Hepatocyte (in vitro differentiated cells): ENCODE results near the gene SPATS2. TPM values are rescaled to one million over a fixed set of nuclear protein-coding genes. Genes with fewer than 3 reads are reported as not detected.

Source experiments
- DNase-seq: peaks from one replicate; pipeline ENCODE4 v3.0.0-alpha.2; 2016; ENCODE audit warnings: low spot score
- H2AFZ ChIP-seq: fragments of 200-600 bp; sonication (generic); 2 replicates; pipeline ENCODE4 v1.6.0; 2016; ENCODE audit warnings: antibody characterized with exemption, mild to moderate bottlenecking
- H3K27ac ChIP-seq: fragments of 200-600 bp; sonication (generic); 2 replicates; pipeline ENCODE4 v1.5.1; 2016; ENCODE audit warnings: mild to moderate bottlenecking
- H3K27me3 ChIP-seq: fragments of 200-600 bp; sonication (generic); 2 replicates; pipeline ENCODE4 v1.6.1; 2016
- H3K36me3 ChIP-seq: fragments of 200-600 bp; sonication (generic); replicated peaks from 2 replicates; pipeline ENCODE4 v1.5.1; 2016; ENCODE audit warnings: low read depth; ENCODE audit not compliant: insufficient read depth
- H3K4me1 ChIP-seq: fragments of 200-600 bp; sonication (generic); 2 replicates; pipeline ENCODE4 v1.5.1; 2016; ENCODE audit warnings: mild to moderate bottlenecking, moderate library complexity; ENCODE audit not compliant: insufficient read depth
- H3K4me2 ChIP-seq: fragments of 200-600 bp; sonication (generic); 2 replicates; pipeline ENCODE4 v1.6.0; 2016
- H3K4me3 ChIP-seq: fragments of 200-600 bp; sonication (generic); 2 replicates; pipeline ENCODE4 v1.5.1; 2016; ENCODE audit warnings: mild to moderate bottlenecking
- H3K79me2 ChIP-seq: fragments of 200-600 bp; sonication (generic); 2 replicates; pipeline ENCODE4 v1.6.0; 2017; ENCODE audit warnings: mild to moderate bottlenecking
- H3K9me2 ChIP-seq: fragments of 200-600 bp; sonication (generic); replicated peaks from 2 replicates; pipeline ENCODE4 v1.6.0; 2017; ENCODE audit warnings: mild to moderate bottlenecking; ENCODE audit not compliant: insufficient read depth
- H3K9me3 ChIP-seq: fragments of 200-600 bp; sonication (generic); 2 replicates; pipeline ENCODE4 v1.5.1; 2016; ENCODE audit warnings: low read depth, mild to moderate bottlenecking
- H4K20me1 ChIP-seq: fragments of 200-600 bp; sonication (generic); 2 replicates; pipeline ENCODE4 v1.6.0; 2016; ENCODE audit warnings: mild to moderate bottlenecking; ENCODE audit not compliant: insufficient read depth, poor library complexity, severe bottlenecking
- CTCF ChIP-seq: fragments of 200-600 bp; sonication (generic); IDR thresholded peaks from 2 replicates; pipeline ENCODE4 v1.5.1; 2016; ENCODE audit warnings: antibody characterized with exemption, mild to moderate bottlenecking; ENCODE audit not compliant: poor library complexity
- EZH2 ChIP-seq: fragments of 200-600 bp; sonication (generic); IDR thresholded peaks from 2 replicates; pipeline ENCODE4 v1.6.1; 2016; ENCODE audit warnings: antibody characterized with exemption, mild to moderate bottlenecking, borderline replicate concordance
- EZH2phosphoT487 ChIP-seq: fragments of 200-600 bp; sonication (generic); IDR thresholded peaks from one replicate; pipeline ENCODE4 v1.6.1; 2018; ENCODE audit warnings: antibody characterized with exemption, mild to moderate bottlenecking, low read depth, moderate library complexity; ENCODE audit not compliant: unreplicated experiment, severe bottlenecking
- WGBS: methylation state at CpG from one replicate; pipeline ENCODE4 v1.1.6; 2016; ENCODE audit warnings: low lambda C conversion rate; ENCODE audit errors: missing lambda C conversion rate; 5-methylcytosine and 5-hydroxymethylcytosine counted together
- polyA plus RNA-seq: library from polyadenylated mRNA; unstranded; fragments of >200 nt; fragmentation: Nextera tagmentation; extraction: Ambion mirVana; gene quantifications from 2 replicates; pipeline ENCODE4 v1.2.1, GENCODE V29; 2016
- total RNA-seq: library from RNA; depleted of rRNA; stranded (reverse); fragments of >200 nt; gene quantifications from 2 replicates; pipeline ENCODE4 v1.2.3, GENCODE V29; 2014

SPATS2 gene
- total and polyA plus RNA-seq, 2 experiments from 2014 or later, result 24.9 to 39.8 TPM

- H3K27me3 ChIP-seq, result peaks cover 49% of the 10 kb centered on the region
- H3K4me2 ChIP-seq, result no peak overlapping the region
- no peak overlapping the region for H2AFZ ChIP-seq
- H3K36me3 ChIP-seq, result no peaks in the 10 kb centered on the region
- no peaks in the 10 kb centered on the region for H3K9me2 ChIP-seq
- no peak overlapping the region for H3K4me3 ChIP-seq
- no peak for DNase-seq
- peaks cover 11% of the 10 kb centered on the region for H3K4me1 ChIP-seq
- TF ChIP-seq EZH2phosphoT487 (no peak), CTCF (no peak), EZH2 (no peak)
- no peak overlapping the region for H3K27ac ChIP-seq
- WGBS, result 94% methylated on average over 19 of the region's 19 CpGs
- no peaks in the 10 kb centered on the region for H4K20me1 ChIP-seq
- H3K9me3 ChIP-seq, result no peaks in the 10 kb centered on the region
- H3K79me2 ChIP-seq, result no peaks in the 10 kb centered on the region
Measured at GRCh38 chr12:49334226-49334625, 33.0 kb upstream of the SPATS2 start.

- Histone ChIP-seq H3K9me2 (no peaks in the 10 kb centered on the region), H4K20me1 (no peaks in the 10 kb centered on the region), H3K9me3 (no peaks in the 10 kb centered on the region), H3K36me3 (no peaks in the 10 kb centered on the region), H3K27ac (no peak overlapping the region), H3K4me3 (no peak overlapping the region), H3K4me1 (peaks cover 11% of the 10 kb centered on the region), H3K27me3 (peaks cover 53% of the 10 kb centered on the region), H3K4me2 (no peak overlapping the region), H3K79me2 (no peaks in the 10 kb centered on the region), H2AFZ (no peak overlapping the region)
- no peak for DNase-seq
- no peak for TF ChIP-seq CTCF
- WGBS, result 92% methylated on average over 12 of the region's 12 CpGs
Measured at GRCh38 chr12:49334681-49335080, 32.6 kb upstream of the SPATS2 start.

GRCh38 chr12:49335118-49335954, 31.9 kb upstream of the SPATS2 start:
- H3K9me2 ChIP-seq, result no peaks in the 10 kb centered on the region
- WGBS, result 82% methylated on average over 16 of the region's 16 CpGs
- DNase-seq, result no peak
- no peak overlapping the region for H3K4me2 ChIP-seq
- no peaks in the 10 kb centered on the region for H3K79me2 ChIP-seq
- no peaks in the 10 kb centered on the region for H3K9me3 ChIP-seq
- no peaks in the 10 kb centered on the region for H4K20me1 ChIP-seq
- TF ChIP-seq EZH2 (no peak), EZH2phosphoT487 (no peak), CTCF (no peak)
- H3K36me3 ChIP-seq, result no peaks in the 10 kb centered on the region
- no peak overlapping the region for H3K27ac ChIP-seq
- H2AFZ ChIP-seq, result no peak overlapping the region
- no peak overlapping the region for H3K4me3 ChIP-seq
- peaks cover 11% of the 10 kb centered on the region for H3K4me1 ChIP-seq
- peaks cover 60% of the 10 kb centered on the region for H3K27me3 ChIP-seq
